H1 (cell line): Measurements from ENCODE around the gene MSH5. TPM values are rescaled to one million over a fixed set of nuclear protein-coding genes. Genes with fewer than 3 reads are reported as not detected.

ENCODE experiments used
- BACH1 ChIP-seq: IDR thresholded peaks from 2 replicates; pipeline ENCODE4 v1.6.1; 2012; ENCODE audit warnings: low read length, improper control_type of control experiment
- CEBPB ChIP-seq: IDR thresholded peaks from 2 replicates; pipeline ENCODE4 v1.6.1; 2012; ENCODE audit warnings: low read depth, low read length
- JUND ChIP-seq: IDR thresholded peaks from 2 replicates; pipeline ENCODE4 v1.6.1; 2011; ENCODE audit warnings: mild to moderate bottlenecking, improper control_type of control experiment, low read length
- KDM1A ChIP-seq: fragments of 200-600, 300-600 bp; sonication (generic); IDR thresholded peaks from 2 replicates; pipeline ENCODE4 v1.7.1; 2016; ENCODE audit warnings: mild to moderate bottlenecking, low read length, borderline replicate concordance
- SAP30 ChIP-seq: fragments of 300-600 bp; sonication (generic); IDR thresholded peaks from 2 replicates; pipeline ENCODE4 v1.7.1; 2012; ENCODE audit warnings: low read length, moderate library complexity, mild to moderate bottlenecking, inconsistent platforms; ENCODE audit not compliant: insufficient read depth, insufficient replicate concordance
- polyA plus RNA-seq, 7 experiments: library from polyadenylated mRNA; depleted of rRNA in 3 of 7; stranded (reverse) in 5 of 7; unstranded in 2 of 7; fragments of >200 nt in 5 of 7; fragments of 200-250 nt in 2 of 7; gene quantifications; 1 replicate in 5 of 7; 2 replicates in 1 of 7; 4 replicates in 1 of 7; pipeline versions ENCODE4 v1.2.1 to v1.2.3, GENCODE V29; 2011 to 2013; ENCODE audit warnings: missing spikeins in 2 of 7, mixed read lengths in 2 of 7
- total RNA-seq: library from RNA; stranded (reverse); fragmentation: NEBNext Ultra II Directional; extraction: Animal tissue kit (Norgen Biotek cat#: 25700); gene quantifications from 2 replicates; pipeline ENCODE4 v1.2.1, GENCODE V29; 2021
- TF ChIP-seq, protein P1 (sequence below): IDR thresholded peaks from 2 replicates; pipeline ENCODE4 v1.6.1; 2012; ENCODE audit warnings: inconsistent platforms

MSH5 gene
- total and polyA plus RNA-seq, 2 of the 8 experiments (the other 6 are each of a cell fraction or from before 2014, with no cell fraction given), result 25.3 to 26.5 TPM

DNA sequence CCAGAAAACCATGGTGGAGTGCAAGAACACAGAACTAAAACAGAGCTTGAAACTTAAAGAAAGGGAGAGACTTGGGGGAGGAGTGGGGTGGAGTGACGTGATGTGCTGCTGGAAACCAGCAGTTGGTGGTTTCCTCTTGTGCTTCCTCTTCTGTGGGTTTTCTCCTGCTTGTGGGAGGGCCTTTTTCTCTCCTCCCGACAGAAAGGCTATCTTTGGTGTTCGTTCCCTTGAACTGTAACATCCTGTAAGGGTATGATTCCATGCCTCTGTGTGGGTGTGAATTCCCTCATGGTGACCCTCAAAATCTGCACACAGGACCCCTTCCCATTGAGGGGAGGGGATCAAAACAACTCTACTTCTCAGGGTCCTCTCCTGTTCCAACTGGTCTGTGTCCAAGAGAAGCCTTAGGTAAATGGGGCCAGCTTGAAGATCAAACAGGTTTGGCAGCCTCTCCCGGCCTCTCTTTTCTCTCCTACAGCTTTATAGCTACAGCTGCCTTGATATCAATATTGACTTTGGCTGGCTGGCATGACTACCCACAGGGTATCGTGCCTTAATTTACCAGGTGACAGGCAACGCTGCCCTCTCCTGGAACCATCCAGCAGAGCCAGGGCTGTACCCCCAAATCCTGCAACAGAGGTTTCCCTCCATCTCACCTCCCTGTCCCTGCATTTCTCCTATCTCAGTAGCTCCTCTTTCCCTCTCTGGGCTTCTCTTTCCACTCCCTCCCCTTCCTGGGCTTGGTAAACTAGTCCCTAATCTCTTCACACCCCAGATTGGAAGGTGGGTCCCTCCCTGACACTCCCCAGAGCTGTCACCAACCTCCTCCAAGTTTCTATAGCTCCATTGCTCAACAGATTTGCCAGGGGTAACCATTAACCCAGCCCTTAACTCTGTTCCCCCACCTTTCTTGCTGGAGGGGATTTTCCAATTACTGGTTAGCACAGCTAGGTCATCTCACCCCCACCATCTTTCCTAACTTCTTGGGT is 1.5 kb upstream of the MSH5 start (continued):
- TF ChIP-seq KDM1A, result no peak
- no peak for TF ChIP-seq BACH1
- no peak for TF ChIP-seq JUND
- no peak for TF ChIP-seq CEBPB
- TF ChIP-seq, protein P1, sequence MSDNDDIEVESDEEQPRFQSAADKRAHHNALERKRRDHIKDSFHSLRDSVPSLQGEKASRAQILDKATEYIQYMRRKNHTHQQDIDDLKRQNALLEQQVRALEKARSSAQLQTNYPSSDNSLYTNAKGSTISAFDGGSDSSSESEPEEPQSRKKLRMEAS, result no peak
- no peak for TF ChIP-seq SAP30
- TF ChIP-seq, all 59 proteins: peak for 3
